Mesendoderm (in vitro differentiated cells): ENCODE results near the gene ZNF367.
"Not testable (repeated sequence)": the region's sequence is repeated elsewhere in the genome, so short reads cannot be mapped to it uniquely, and the experiment has no call there.

Experiments used
- DNase-seq: peaks from one replicate; pipeline ENCODE4 v3.0.0; 2013
- H2AK5ac ChIP-seq: 2 replicates; pipeline ENCODE4 v1.6.1; 2013; ENCODE audit warnings: low read length, inconsistent platforms
- H2BK120ac ChIP-seq: 2 replicates; pipeline ENCODE4 v1.6.1; 2013; ENCODE audit warnings: low read depth, mild to moderate bottlenecking, low read length, moderate library complexity, mixed read lengths
- H2BK15ac ChIP-seq: replicated peaks from 2 replicates; pipeline ENCODE4 v1.6.1; 2013; ENCODE audit warnings: low read depth, mild to moderate bottlenecking, moderate library complexity
- H2BK5ac ChIP-seq: 2 replicates; pipeline ENCODE4 v1.6.1; 2013; ENCODE audit warnings: low read length, inconsistent platforms
- H3K18ac ChIP-seq: 2 replicates; pipeline ENCODE4 v1.6.1; 2013; ENCODE audit warnings: mild to moderate bottlenecking, low read length, mixed read lengths
- H3K23ac ChIP-seq: one replicate; pipeline ENCODE4 v1.6.1; 2013; ENCODE audit warnings: low read length
- H3K27ac ChIP-seq: 2 replicates; pipeline ENCODE4 v1.5.1; 2013; ENCODE audit warnings: low read depth, mild to moderate bottlenecking, inconsistent platforms, low read length, moderate library complexity
- H3K27me3 ChIP-seq: 2 replicates; pipeline ENCODE4 v1.6.1; 2013; ENCODE audit warnings: low read length, control low read depth, mild to moderate bottlenecking, inconsistent platforms; ENCODE audit not compliant: insufficient read depth, poor library complexity
- H3K36me3 ChIP-seq: 2 replicates; pipeline ENCODE4 v1.6.1; 2013; ENCODE audit warnings: low read length, inconsistent platforms; ENCODE audit not compliant: control insufficient read depth, insufficient read depth
- H3K4ac ChIP-seq: one replicate; pipeline ENCODE4 v1.6.1; 2013; ENCODE audit warnings: low read depth, mild to moderate bottlenecking, low read length, moderate library complexity
- H3K4me1 ChIP-seq: 2 replicates; pipeline ENCODE4 v1.6.1; 2013; ENCODE audit warnings: low read depth, low read length, inconsistent platforms; ENCODE audit not compliant: control insufficient read depth
- H3K4me2 ChIP-seq: 2 replicates; pipeline ENCODE4 v1.6.1; 2013; ENCODE audit warnings: low read length
- H3K4me3 ChIP-seq: 2 replicates; pipeline ENCODE4 v1.5.1; 2013; ENCODE audit warnings: mild to moderate bottlenecking, low read length
- H3K56ac ChIP-seq: one replicate; pipeline ENCODE4 v1.6.1; 2013; ENCODE audit warnings: low read length
- H3K79me1 ChIP-seq: 2 replicates; pipeline ENCODE4 v1.6.1; 2013; ENCODE audit warnings: low read length, inconsistent platforms
- H3K79me2 ChIP-seq: 2 replicates; pipeline ENCODE4 v1.6.1; 2013; ENCODE audit warnings: mild to moderate bottlenecking, low read length; ENCODE audit not compliant: control insufficient read depth, insufficient read depth
- H3K9ac ChIP-seq: 2 replicates; pipeline ENCODE4 v1.6.1; 2013; ENCODE audit warnings: low read length, inconsistent platforms
- H4K5ac ChIP-seq: one replicate; pipeline ENCODE4 v1.6.1; 2013; ENCODE audit warnings: low read length
- H4K8ac ChIP-seq: one replicate; pipeline ENCODE4 v1.6.1; 2013; ENCODE audit warnings: low read depth, mild to moderate bottlenecking, control low read depth, low read length, moderate library complexity
- WGBS: extraction: QIAGEN DNeasy Blood & Tissue Kit; methylation state at CpG from one replicate; pipeline ENCODE4 v1.1.7; 2013; ENCODE audit warnings: low lambda C conversion rate, missing lambda C conversion rate; ENCODE audit not compliant: insufficient coverage; ENCODE audit errors: extremely low coverage; 5-methylcytosine and 5-hydroxymethylcytosine counted together

ZNF367 gene

DNA sequence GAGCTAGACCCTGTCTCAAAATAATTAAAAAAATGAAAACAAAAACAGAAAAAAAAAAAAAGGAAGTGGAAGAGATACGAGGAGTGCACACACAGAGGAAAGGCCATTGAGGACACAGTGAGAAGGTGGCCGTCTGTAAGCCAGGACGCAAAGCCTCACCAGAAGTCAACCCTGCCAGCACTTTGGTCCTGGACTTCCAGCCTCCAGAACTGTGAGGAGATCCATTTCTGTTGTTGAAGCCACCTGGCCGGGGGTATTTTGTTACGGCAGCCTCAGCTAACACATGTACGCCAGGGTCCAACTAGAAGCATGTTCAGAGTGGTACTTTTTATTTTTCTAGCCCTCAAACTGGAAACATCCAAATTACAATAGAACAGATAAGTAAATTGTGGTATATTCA, 56.5 kb downstream of the ZNF367 start:
- no peak overlapping the region for H2BK120ac ChIP-seq
- WGBS: no CpG with 5 or more reads among the region's 6 CpGs

DNA sequence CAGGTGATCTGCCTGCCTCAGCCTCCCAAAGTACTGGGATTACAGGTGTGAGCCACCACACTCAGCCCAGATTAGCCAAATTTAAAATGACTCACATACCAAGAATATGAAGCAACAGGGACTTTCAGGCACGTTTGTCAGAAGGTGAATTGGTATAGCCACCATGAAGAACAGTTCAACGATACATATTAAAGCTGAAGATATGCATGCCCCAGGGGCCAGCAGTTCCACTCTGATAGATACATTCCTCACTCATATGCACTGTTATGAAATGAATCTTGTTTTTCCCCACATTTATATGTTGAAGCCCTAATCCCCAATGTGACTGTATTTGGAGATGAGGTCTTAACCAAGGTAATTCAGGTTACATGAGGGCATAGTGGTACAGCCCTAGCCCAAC, 57.2 kb downstream of the ZNF367 start:
- H2BK120ac ChIP-seq: no peak overlapping the region
- H3K9ac ChIP-seq: no peak overlapping the region
- H2AK5ac ChIP-seq: no peak overlapping the region
- no peaks in the 10 kb centered on the region for H3K79me1 ChIP-seq
- H3K36me3 ChIP-seq: no peaks in the 10 kb centered on the region
- no peak overlapping the region for H3K4me3 ChIP-seq
- H2BK15ac ChIP-seq: no peak overlapping the region
- H4K8ac ChIP-seq: no peak overlapping the region
- no peaks in the 10 kb centered on the region for H3K79me2 ChIP-seq
- H3K23ac ChIP-seq: no peak overlapping the region
- no peaks in the 10 kb centered on the region for H3K27me3 ChIP-seq
- no peak overlapping the region for H3K27ac ChIP-seq
- no peak overlapping the region for H3K18ac ChIP-seq
- no peak overlapping the region for H3K56ac ChIP-seq
- H3K4ac ChIP-seq: no peak overlapping the region
- no peak overlapping the region for H3K4me2 ChIP-seq
- H4K5ac ChIP-seq: no peak overlapping the region
- no peaks in the 10 kb centered on the region for H3K4me1 ChIP-seq
- DNase-seq: no peak
- no CpG with 5 or more reads among the region's 2 CpGs for WGBS
- H2BK5ac ChIP-seq: no peak overlapping the region

More for the DNA sequence above, 56.5 kb downstream of the ZNF367 start:
- Histone ChIP-seq H3K18ac (no peak overlapping the region), H3K79me1 (no peaks in the 10 kb centered on the region), H4K8ac (no peak overlapping the region), H3K27me3 (no peaks in the 10 kb centered on the region), H2BK15ac (no peak overlapping the region), H3K4me3 (no peak overlapping the region), H3K36me3 (no peaks in the 10 kb centered on the region), H3K56ac (no peak overlapping the region), H3K4me1 (no peaks in the 10 kb centered on the region), H2AK5ac (no peak overlapping the region), H3K4ac (no peak overlapping the region), H4K5ac (no peak overlapping the region), H3K4me2 (no peak overlapping the region), H3K23ac (no peak overlapping the region), H3K79me2 (no peaks in the 10 kb centered on the region), H3K9ac (no peak overlapping the region), H3K27ac (no peak overlapping the region), H2BK5ac (no peak overlapping the region)
- DNase-seq: no peak

DNA sequence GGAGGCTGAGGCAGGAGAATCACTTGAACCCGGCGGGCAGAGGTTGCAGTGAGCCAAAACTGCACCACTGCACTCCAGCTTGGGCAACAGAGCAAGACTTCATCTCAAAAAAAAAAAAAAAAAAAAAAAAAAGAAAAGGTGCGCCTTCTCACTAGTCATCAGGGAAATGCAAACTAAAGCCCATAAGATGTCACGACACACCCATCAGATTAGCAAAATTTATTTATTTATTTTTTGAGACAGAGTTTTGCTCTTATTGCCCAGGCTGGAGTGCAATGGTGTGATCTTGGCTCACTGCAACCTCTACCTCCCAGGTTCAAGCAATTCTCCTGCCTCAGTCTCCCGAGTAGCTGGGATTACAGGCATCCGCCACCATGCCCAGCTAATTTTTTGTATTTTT, 57.6 kb downstream of the ZNF367 start:
- H3K79me2 ChIP-seq, H2AK5ac ChIP-seq, H3K27me3 ChIP-seq, H4K5ac ChIP-seq, H3K23ac ChIP-seq, DNase-seq, H3K4me3 ChIP-seq, H2BK5ac ChIP-seq, H3K4me1 ChIP-seq, H2BK15ac ChIP-seq, H3K18ac ChIP-seq, H3K56ac ChIP-seq, H3K4ac ChIP-seq, H2BK120ac ChIP-seq, H3K79me1 ChIP-seq, H3K4me2 ChIP-seq, H3K27ac ChIP-seq, H3K36me3 ChIP-seq, H4K8ac ChIP-seq, H3K9ac ChIP-seq: not testable (repeated sequence)
- no CpG with 5 or more reads among the region's 6 CpGs for WGBS

DNA sequence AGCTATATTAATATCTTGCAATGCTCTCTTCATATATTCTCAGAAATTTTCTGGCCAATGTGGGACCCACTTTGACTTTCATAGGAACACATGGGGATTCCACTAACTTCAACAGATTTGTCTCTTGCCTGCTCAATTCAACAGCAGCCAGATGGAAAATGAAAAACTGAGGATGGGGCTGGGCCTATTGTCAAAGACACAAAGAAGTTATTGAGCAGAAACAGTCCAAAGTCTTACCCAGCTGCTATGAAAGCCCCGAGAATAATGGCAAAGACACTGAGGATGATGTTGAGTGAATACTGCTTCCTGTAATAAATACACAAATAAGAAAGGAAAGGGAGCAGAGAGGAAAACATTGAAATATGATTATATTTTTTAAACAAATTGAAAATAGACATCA, 67.3 kb downstream of the ZNF367 start:
- Histone ChIP-seq H3K23ac (no peak overlapping the region), H3K4me3 (no peak overlapping the region), H3K4me2 (no peak overlapping the region), H3K79me2 (no peaks in the 10 kb centered on the region), H3K4ac (no peak overlapping the region), H3K56ac (no peak overlapping the region), H2BK120ac (no peak overlapping the region), H2BK15ac (no peak overlapping the region), H3K27me3 (no peaks in the 10 kb centered on the region), H4K5ac (no peak overlapping the region), H3K4me1 (no peaks in the 10 kb centered on the region), H3K27ac (no peak overlapping the region), H2AK5ac (no peak overlapping the region), H3K9ac (no peak overlapping the region), H2BK5ac (no peak overlapping the region), H3K79me1 (no peaks in the 10 kb centered on the region), H4K8ac (no peak overlapping the region), H3K18ac (no peak overlapping the region), H3K36me3 (no peaks in the 10 kb centered on the region)
- DNase-seq: no peak
- no CpG with 5 or more reads among the region's 1 CpG for WGBS

DNA sequence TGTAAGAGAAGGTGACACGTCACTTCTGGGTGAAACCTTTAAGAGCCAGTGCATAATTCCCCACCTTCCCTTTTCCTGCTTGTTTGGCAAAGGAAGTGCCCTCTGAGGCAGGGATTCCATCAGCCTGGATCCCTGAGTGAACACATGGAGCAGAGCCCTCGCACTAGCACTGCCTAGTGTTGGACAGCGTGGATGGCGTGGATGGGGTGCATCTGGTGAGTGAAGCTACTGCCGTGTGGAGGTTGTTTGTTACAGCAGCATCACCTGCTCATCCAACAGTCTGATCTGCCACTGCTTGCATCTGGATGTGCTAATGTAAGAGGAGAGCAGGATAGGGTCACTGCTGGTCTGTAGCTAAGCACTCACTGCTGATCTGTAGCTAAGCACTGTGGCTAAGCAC, 69.9 kb downstream of the ZNF367 start:
- Histone ChIP-seq H3K79me1 (no peaks in the 10 kb centered on the region), H4K8ac (no peak overlapping the region), H3K4ac (no peak overlapping the region), H3K4me2 (no peak overlapping the region), H3K23ac (no peak overlapping the region), H2BK5ac (no peak overlapping the region), H3K36me3 (no peaks in the 10 kb centered on the region), H3K79me2 (no peaks in the 10 kb centered on the region), H3K9ac (no peak overlapping the region), H3K27me3 (no peaks in the 10 kb centered on the region), H3K27ac (no peak overlapping the region), H3K4me1 (peaks cover 2% of the 10 kb centered on the region), H2BK120ac (no peak overlapping the region), H2BK15ac (no peak overlapping the region), H3K18ac (no peak overlapping the region), H2AK5ac (no peak overlapping the region), H3K56ac (no peak overlapping the region), H4K5ac (no peak overlapping the region), H3K4me3 (no peak overlapping the region)
- WGBS: no CpG with 5 or more reads among the region's 5 CpGs
- peak; percentile 38 for DNase-seq

DNA sequence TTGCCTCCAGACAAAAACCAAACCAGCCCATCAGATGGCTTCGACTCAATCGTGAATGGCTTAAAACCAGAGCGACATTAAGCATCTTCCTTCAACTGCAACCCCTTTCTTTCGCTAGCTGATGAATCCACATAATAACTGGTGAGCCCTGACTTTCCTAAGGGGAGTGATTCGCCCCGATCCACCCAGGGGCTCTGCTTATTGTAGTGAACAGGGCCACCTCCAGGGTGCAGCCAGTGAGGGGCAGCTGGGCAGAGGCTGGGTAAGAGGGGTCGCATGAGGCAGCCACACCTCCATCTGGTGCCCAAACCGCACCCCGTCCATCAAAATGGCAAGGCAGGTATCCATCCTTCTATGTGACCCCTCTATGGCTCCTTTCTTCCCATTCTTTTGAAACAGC, 72.6 kb downstream of the ZNF367 start:
- H3K79me1 ChIP-seq: no peaks in the 10 kb centered on the region
- H2AK5ac ChIP-seq: no peak overlapping the region
- H3K56ac ChIP-seq: no peak overlapping the region
- WGBS: no CpG with 5 or more reads among the region's 9 CpGs
- no peaks in the 10 kb centered on the region for H3K79me2 ChIP-seq
- DNase-seq: no peak
- no peak overlapping the region for H3K27ac ChIP-seq
- no peak overlapping the region for H2BK5ac ChIP-seq
- no peak overlapping the region for H3K4me2 ChIP-seq
- no peak overlapping the region for H3K23ac ChIP-seq
- H3K4ac ChIP-seq: no peak overlapping the region
- no peaks in the 10 kb centered on the region for H3K27me3 ChIP-seq
- peaks cover 2% of the 10 kb centered on the region for H3K4me1 ChIP-seq
- no peak overlapping the region for H4K8ac ChIP-seq
- no peak overlapping the region for H4K5ac ChIP-seq
- H3K18ac ChIP-seq: no peak overlapping the region
- no peak overlapping the region for H2BK120ac ChIP-seq
- no peak overlapping the region for H3K4me3 ChIP-seq
- no peak overlapping the region for H2BK15ac ChIP-seq
- no peak overlapping the region for H3K9ac ChIP-seq
- H3K36me3 ChIP-seq: no peaks in the 10 kb centered on the region
